Natural killer cell (primary cell): ENCODE data around the gene ENAH. TPM values are rescaled to one million over a fixed set of nuclear protein-coding genes. Genes with fewer than 3 reads are reported as not detected.
A peak's percentile ranks its signal among the peaks of the same experiment; 100 is the strongest.

ENCODE experiments used
- ATAC-seq, 3 donors: fragments of 150-1000 bp in 2 of 3; fragments of 200-7000 bp in 1 of 3; cut with Tn5 transposase; 1 replicate in 1 of 3; 2 replicates in 2 of 3; pipeline ENCODE4 v1.10.0; 2021; ENCODE audit warnings: mild to moderate bottlenecking in 2 of 3, moderate library complexity in 2 of 3
- DNase-seq, 2 donors: peaks; one replicate each; pipeline versions ENCODE4 v3.0.0 to v3.0.0-alpha.2; 2013 to 2021; ENCODE audit warnings: mixed read lengths in 1 of 2
- H3K27ac ChIP-seq: one replicate; pipeline ENCODE4 v1.5.1; 2013; ENCODE audit warnings: mild to moderate bottlenecking, low read length
- H3K27me3 ChIP-seq: one replicate; pipeline ENCODE4 v1.6.1; 2013; ENCODE audit warnings: low read length; ENCODE audit not compliant: control insufficient read depth, insufficient read depth
- H3K36me3 ChIP-seq: one replicate; pipeline ENCODE4 v1.6.1; 2013; ENCODE audit warnings: low read length; ENCODE audit not compliant: control insufficient read depth, insufficient read depth
- H3K4me1 ChIP-seq: one replicate; pipeline ENCODE4 v1.6.1; 2013; ENCODE audit warnings: low read length; ENCODE audit not compliant: control insufficient read depth, insufficient read depth
- H3K4me3 ChIP-seq: one replicate; pipeline ENCODE4 v1.5.1; 2013; ENCODE audit warnings: low read length
- H3K9me3 ChIP-seq: one replicate; pipeline ENCODE4 v1.6.1; 2013; ENCODE audit warnings: low read length; ENCODE audit not compliant: control insufficient read depth, insufficient read depth
- H3K27ac Mint-ChIP-seq, 2 donors: one replicate each; pipeline ENCODE4 v1.8.0; 2022; ENCODE audit warnings: mild to moderate bottlenecking in 2 of 2, mixed read lengths in 2 of 2, moderate library complexity in 1 of 2
- H3K27me3 Mint-ChIP-seq, 2 donors: one replicate each; pipeline ENCODE4 v1.8.0; 2022; ENCODE audit warnings: low read depth in 2 of 2, mixed read lengths in 2 of 2
- H3K36me3 Mint-ChIP-seq: one replicate; pipeline ENCODE4 v1.8.0; 2022; ENCODE audit warnings: mixed read lengths
- H3K4me1 Mint-ChIP-seq, 2 donors: one replicate each; pipeline ENCODE4 v1.8.0; 2022; ENCODE audit warnings: mixed read lengths in 2 of 2
- H3K4me3 Mint-ChIP-seq: one replicate; pipeline ENCODE4 v1.8.0; 2022; ENCODE audit warnings: mild to moderate bottlenecking, moderate library complexity, mixed read lengths
- H3K9me3 Mint-ChIP-seq, 2 donors: one replicate each; pipeline ENCODE4 v1.8.0; 2022; ENCODE audit warnings: mixed read lengths in 2 of 2
- CTCF ChIP-seq: fragments of 200-600 bp; IDR thresholded peaks from one replicate; pipeline ENCODE4 v1.8.0; 2022; ENCODE audit warnings: antibody characterized with exemption
- WGBS: methylation state at CpG from one replicate; pipeline ENCODE4 v1.1.7; 2013; ENCODE audit warnings: missing lambda C conversion rate; ENCODE audit not compliant: insufficient coverage; 5-methylcytosine and 5-hydroxymethylcytosine counted together
- intact Hi-C: fragments of 100-400 bp; cut with micrococcal nuclease; formaldehyde crosslinking; loops from one replicate; pipeline ENCODE4 v1.14.2; 2022
- total RNA-seq, 4 donors: library from RNA; stranded (reverse); fragments of 120-200 nt in 1 of 4; gene quantifications; one replicate each; pipeline versions ENCODE4 v1.2.3 to v1.2.4, GENCODE V29; 2013 to 2022

Gene ENAH
- total RNA-seq, 3 donors from 2014 or later (not counting 1 experiment from before 2014, with no cell fraction given): not detected

- Mint-ChIP-seq H3K4me1 (peaks cover 14 to 15% of the 10 kb centered on the region in 2 donors), H3K4me3 (peak overlapping the region; percentile 91), H3K9me3 (no peaks in the 10 kb centered on the region), H3K27me3 (peaks cover 28 to 48% of the 10 kb centered on the region in 2 donors), H3K36me3 (no peaks in the 10 kb centered on the region), H3K27ac (no peak overlapping the region)
- no peak for ATAC-seq
- no peaks in the 10 kb centered on the region for H3K9me3 ChIP-seq
- H3K27ac ChIP-seq: no peak overlapping the region
- intact Hi-C loops: no loop called here
- TF ChIP-seq CTCF: no peak
- DNase-seq: no peak
- 89% methylated on average over 5 of the region's 8 CpGs for WGBS
- H3K27me3 ChIP-seq: peaks cover 39% of the 10 kb centered on the region
- H3K36me3 ChIP-seq: no peaks in the 10 kb centered on the region
- H3K4me3 ChIP-seq: no peak overlapping the region
- H3K4me1 ChIP-seq: peaks cover 15% of the 10 kb centered on the region
Observed at GRCh38 chr1:225651376-225651871, 1.5 kb downstream of the ENAH start.

GRCh38 chr1:225650179-225650578 is 2.7 kb downstream of the ENAH start:
- no peaks in the 10 kb centered on the region for H3K36me3 ChIP-seq
- Mint-ChIP-seq H3K27ac (no peak overlapping the region), H3K36me3 (no peaks in the 10 kb centered on the region), H3K4me3 (no peak overlapping the region), H3K27me3 (peaks cover 28 to 48% of the 10 kb centered on the region in 2 donors), H3K9me3 (no peaks in the 10 kb centered on the region), H3K4me1 (peaks cover 14 to 15% of the 10 kb centered on the region in 2 donors)
- no peaks in the 10 kb centered on the region for H3K9me3 ChIP-seq
- 87% methylated on average over 3 of the region's 5 CpGs for whole genome bisulfite sequencing
- H3K27ac ChIP-seq: no peak overlapping the region
- H3K4me3 ChIP-seq: no peak overlapping the region
- intact Hi-C loops: no loop called here
- no peak for ATAC-seq
- peaks cover 15% of the 10 kb centered on the region for H3K4me1 ChIP-seq
- peaks cover 42% of the 10 kb centered on the region for H3K27me3 ChIP-seq
- DNase-seq: no peak
- no peak for TF ChIP-seq CTCF

GRCh38 chr1:225645194-225645895 is 7.6 kb downstream of the ENAH start:
- no peak for TF ChIP-seq CTCF
- no peaks in the 10 kb centered on the region for H3K9me3 Mint-ChIP-seq
- no peak for DNase-seq
- peaks cover 21 to 30% of the 10 kb centered on the region in 2 donors for H3K27me3 Mint-ChIP-seq
- H3K27me3 ChIP-seq: peaks cover 27% of the 10 kb centered on the region
- ATAC-seq: no peak
- H3K4me1 Mint-ChIP-seq: no peaks in the 10 kb centered on the region
- no peak overlapping the region for H3K27ac ChIP-seq
- H3K27ac Mint-ChIP-seq: no peak overlapping the region
- intact Hi-C loops: no loop called here
- H3K4me3 Mint-ChIP-seq: no peak overlapping the region
- no peaks in the 10 kb centered on the region for H3K36me3 ChIP-seq
- H3K4me1 ChIP-seq: no peaks in the 10 kb centered on the region
- 88% methylated on average over 6 of the region's 6 CpGs for WGBS
- H3K9me3 ChIP-seq: no peaks in the 10 kb centered on the region
- no peak overlapping the region for H3K4me3 ChIP-seq
- no peaks in the 10 kb centered on the region for H3K36me3 Mint-ChIP-seq
